Measurements from ENCODE around the gene CHST8. TPM values are rescaled to one million over a fixed set of nuclear protein-coding genes. Genes with fewer than 3 reads are reported as not detected.

Gene CHST8
- total RNA-seq, 1 donor from 2014 or later, result 0.35 TPM

DNA sequence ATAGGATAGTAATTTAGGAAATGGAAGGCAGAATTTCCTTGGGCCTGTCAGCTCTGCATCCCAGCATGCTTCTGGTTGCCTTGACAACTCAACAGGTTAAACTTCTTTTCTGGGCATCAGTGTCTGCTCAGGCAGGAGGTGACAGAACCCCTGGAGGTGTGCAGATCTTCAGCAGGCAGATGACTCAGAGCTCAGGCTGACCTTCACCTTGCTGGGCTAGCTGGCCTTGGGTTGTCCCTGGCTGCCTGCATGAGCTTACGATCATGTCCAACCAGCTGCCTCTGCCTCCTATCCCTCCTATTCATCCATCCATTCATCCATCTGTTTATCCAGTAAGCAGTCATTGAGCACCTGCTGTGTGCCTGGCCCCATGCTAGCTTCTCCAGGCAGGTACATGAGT, 93.7 kb downstream of the CHST8 start:
- Mint-ChIP-seq H3K27me3 (ENCODE audit: unreplicated experiment) (no peaks in the 10 kb centered on the region), H3K4me1 (ENCODE audit: unreplicated experiment) (no peaks in the 10 kb centered on the region), H3K4me3 (ENCODE audit: unreplicated experiment) (no peak overlapping the region), H3K27ac (ENCODE audit: unreplicated experiment) (no peak overlapping the region), H3K9me3 (ENCODE audit: unreplicated experiment) (peaks cover 11% of the 10 kb centered on the region), H3K36me3 (ENCODE audit: unreplicated experiment) (no peaks in the 10 kb centered on the region)
- TF ChIP-seq, protein P1, sequence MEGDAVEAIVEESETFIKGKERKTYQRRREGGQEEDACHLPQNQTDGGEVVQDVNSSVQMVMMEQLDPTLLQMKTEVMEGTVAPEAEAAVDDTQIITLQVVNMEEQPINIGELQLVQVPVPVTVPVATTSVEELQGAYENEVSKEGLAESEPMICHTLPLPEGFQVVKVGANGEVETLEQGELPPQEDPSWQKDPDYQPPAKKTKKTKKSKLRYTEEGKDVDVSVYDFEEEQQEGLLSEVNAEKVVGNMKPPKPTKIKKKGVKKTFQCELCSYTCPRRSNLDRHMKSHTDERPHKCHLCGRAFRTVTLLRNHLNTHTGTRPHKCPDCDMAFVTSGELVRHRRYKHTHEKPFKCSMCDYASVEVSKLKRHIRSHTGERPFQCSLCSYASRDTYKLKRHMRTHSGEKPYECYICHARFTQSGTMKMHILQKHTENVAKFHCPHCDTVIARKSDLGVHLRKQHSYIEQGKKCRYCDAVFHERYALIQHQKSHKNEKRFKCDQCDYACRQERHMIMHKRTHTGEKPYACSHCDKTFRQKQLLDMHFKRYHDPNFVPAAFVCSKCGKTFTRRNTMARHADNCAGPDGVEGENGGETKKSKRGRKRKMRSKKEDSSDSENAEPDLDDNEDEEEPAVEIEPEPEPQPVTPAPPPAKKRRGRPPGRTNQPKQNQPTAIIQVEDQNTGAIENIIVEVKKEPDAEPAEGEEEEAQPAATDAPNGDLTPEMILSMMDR (IDR thresholded peaks at IDR 0.05), result no peak
- DNase-seq (ENCODE audit: extremely low spot score, unreplicated experiment), result no peak

DNA sequence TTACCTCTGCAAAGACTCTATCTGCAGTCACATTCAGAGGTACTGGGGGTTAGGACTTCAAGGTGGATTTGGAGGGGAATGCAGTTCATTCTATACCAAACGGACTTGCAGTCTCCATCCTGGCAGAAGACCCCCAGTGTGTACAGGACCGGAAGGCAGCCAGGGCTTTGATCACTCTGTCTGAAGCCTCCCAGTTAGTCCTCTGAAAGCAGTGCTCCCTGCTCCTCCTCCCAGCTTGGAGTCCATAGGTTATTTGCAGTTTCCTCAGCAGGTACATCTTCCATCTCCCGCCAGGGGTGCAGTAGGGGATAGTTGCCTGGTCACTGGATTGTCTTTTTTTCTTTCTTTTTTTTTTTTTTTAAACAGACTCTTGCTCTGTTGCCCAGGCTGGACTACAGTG, 96.1 kb downstream of the CHST8 start:
- H3K9me3 Mint-ChIP-seq (ENCODE audit: unreplicated experiment), result peaks cover 6% of the 10 kb centered on the region
- no peaks in the 10 kb centered on the region for H3K4me1 Mint-ChIP-seq (ENCODE audit: unreplicated experiment)
- H3K36me3 Mint-ChIP-seq (ENCODE audit: unreplicated experiment), result no peaks in the 10 kb centered on the region
- no peak overlapping the region for H3K27ac Mint-ChIP-seq (ENCODE audit: unreplicated experiment)
- TF ChIP-seq, protein P1 (IDR thresholded peaks at IDR 0.05), result no peak
- no peak overlapping the region for H3K4me3 Mint-ChIP-seq (ENCODE audit: unreplicated experiment)
- H3K27me3 Mint-ChIP-seq (ENCODE audit: unreplicated experiment), result no peaks in the 10 kb centered on the region
- DNase-seq (ENCODE audit: extremely low spot score, unreplicated experiment), result no peak

DNA sequence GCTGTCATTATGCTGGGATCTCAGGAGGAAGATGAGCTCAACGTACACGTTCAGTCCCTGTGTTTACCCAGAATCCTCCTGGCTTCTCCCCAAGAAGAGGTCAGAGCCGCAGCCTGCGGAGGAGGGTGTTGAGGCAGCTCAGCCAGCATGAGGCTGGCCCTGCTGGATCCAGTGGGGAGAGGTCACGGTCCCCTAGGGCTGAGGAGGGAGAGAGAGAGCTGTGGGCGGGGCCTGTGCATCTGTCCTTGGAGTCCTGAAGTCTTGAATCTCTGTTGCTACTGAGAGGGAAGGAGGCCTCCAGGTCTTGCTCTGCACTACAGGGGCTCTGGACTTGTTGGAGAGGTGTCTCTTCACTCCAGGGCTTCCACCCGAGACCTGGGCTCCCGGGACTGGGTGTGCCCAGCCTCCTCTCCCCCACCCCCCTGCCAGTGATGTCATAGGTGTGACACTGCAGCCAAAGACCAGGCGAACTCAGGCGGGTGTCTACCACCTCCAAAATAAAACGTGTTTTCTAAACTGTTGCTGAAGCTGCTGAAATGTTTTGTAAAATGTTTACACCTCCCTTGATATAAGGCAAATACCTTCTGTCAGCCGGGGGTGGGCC, 97.0 kb downstream of the CHST8 start:
- no peak overlapping the region for H3K4me3 Mint-ChIP-seq (ENCODE audit: unreplicated experiment)
- H3K9me3 Mint-ChIP-seq (ENCODE audit: unreplicated experiment), result peaks cover 6% of the 10 kb centered on the region
- H3K27ac Mint-ChIP-seq (ENCODE audit: unreplicated experiment), result no peak overlapping the region
- no peaks in the 10 kb centered on the region for H3K4me1 Mint-ChIP-seq (ENCODE audit: unreplicated experiment)
- TF ChIP-seq, protein P1 (IDR thresholded peaks at IDR 0.05), result no peak
- DNase-seq (ENCODE audit: extremely low spot score, unreplicated experiment), result no peak
- no peaks in the 10 kb centered on the region for H3K36me3 Mint-ChIP-seq (ENCODE audit: unreplicated experiment)
- no peaks in the 10 kb centered on the region for H3K27me3 Mint-ChIP-seq (ENCODE audit: unreplicated experiment)

DNA sequence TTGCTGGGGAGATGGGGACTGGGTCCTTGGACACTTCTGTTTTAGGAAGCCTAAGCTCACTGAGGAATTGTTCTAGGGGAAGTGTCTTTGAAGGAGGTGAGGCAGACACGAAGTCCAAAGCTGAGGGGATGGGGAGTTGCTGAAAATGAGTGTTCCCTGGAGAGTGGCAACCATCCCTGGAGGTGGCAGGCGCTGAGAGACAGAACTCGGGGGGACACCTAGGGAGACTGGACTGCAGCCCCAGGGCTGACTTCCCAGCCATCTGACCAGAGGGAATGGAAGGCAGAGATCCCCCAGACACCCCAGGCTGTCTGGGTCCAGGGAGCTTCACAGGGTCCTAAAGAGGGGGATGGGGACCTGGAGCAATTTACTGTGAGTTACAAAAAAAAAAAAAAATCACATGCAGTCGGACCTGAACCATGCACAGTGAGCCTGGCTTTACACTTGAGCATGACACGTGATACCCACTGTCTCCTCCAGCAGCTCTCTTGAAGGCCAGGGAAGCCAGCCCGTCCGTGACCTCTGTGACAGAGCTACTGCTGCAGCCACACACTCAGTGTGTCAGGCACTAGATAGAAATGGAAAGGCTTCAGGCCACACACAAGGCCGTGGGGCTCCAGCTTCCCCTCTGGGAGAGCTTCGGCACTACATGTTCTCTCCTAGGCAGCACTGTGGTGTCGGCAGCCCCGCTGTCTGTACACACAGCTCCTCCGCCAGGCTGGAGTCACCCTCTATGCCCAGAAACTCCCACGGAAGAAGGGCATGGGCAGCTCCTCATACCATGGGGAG, 97.8 kb downstream of the CHST8 start:
- Mint-ChIP-seq H3K27ac (ENCODE audit: unreplicated experiment) (no peak overlapping the region), H3K9me3 (ENCODE audit: unreplicated experiment) (peaks cover 6% of the 10 kb centered on the region), H3K27me3 (ENCODE audit: unreplicated experiment) (no peaks in the 10 kb centered on the region), H3K4me3 (ENCODE audit: unreplicated experiment) (no peak overlapping the region), H3K36me3 (ENCODE audit: unreplicated experiment) (no peaks in the 10 kb centered on the region), H3K4me1 (ENCODE audit: unreplicated experiment) (no peaks in the 10 kb centered on the region)
- TF ChIP-seq, protein P1 (IDR thresholded peaks at IDR 0.05), result no peak
- DNase-seq (ENCODE audit: extremely low spot score, unreplicated experiment), result no peak

DNA sequence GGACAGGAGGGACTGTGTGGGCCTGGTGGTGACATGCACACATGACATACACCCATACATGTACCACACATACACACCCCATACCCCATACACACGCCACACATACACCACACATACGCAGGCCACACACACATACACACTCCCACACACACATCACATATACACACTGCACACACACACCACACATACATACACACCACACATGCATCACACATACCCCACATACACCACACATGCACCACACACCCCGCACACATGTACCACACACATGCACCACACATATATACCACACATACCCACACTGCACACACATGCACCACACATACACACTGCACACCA, 98.4 kb downstream of the CHST8 start:
- Mint-ChIP-seq H3K27me3 (ENCODE audit: unreplicated experiment) (no peaks in the 10 kb centered on the region), H3K36me3 (ENCODE audit: unreplicated experiment) (no peaks in the 10 kb centered on the region), H3K27ac (ENCODE audit: unreplicated experiment) (no peak overlapping the region), H3K4me3 (ENCODE audit: unreplicated experiment) (no peak overlapping the region), H3K9me3 (ENCODE audit: unreplicated experiment) (peaks cover 6% of the 10 kb centered on the region), H3K4me1 (ENCODE audit: unreplicated experiment) (no peaks in the 10 kb centered on the region)
- TF ChIP-seq, protein P1 (IDR thresholded peaks at IDR 0.05), result no peak
- DNase-seq (ENCODE audit: extremely low spot score, unreplicated experiment), result no peak
